HUDEP-2 (cell line): ENCODE results near the gene ABTB2.

Experiments used
- DNase-seq, 76 experiments: peaks; one replicate each; lab custom pipeline; 2025; ENCODE audit not compliant: unreplicated experiment in 76 of 76; lab: John Stamatoyannopoulos, UW

ABTB2 gene

DNA sequence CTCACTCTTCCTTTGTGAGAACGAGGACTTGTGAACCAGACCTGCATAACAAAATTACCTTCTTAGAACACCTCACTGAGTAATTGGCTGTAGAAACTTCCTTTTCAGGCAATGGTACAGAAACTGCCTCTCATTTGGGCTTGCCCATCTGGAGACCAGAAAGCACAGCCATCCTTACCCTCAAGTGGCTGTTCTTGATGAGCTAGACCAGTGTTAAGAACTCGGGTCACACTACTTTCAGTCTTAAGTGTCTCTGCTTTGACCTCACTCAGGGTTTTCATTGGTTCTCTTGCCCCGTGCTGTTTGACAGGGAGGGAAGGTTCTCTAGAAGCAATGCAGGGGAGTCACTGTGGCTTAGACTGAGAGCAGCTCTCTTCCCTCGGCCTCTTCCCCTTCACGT lies 223.0 kb downstream of the ABTB2 start:
- DNase-seq, result no peak

GRCh38 chr11:34132261-34132965 lies 225.4 kb downstream of the ABTB2 start:
- DNase-seq, result no peak

- DNase-seq, result no peak
Observed at GRCh38 chr11:34128824-34129223, 229.0 kb downstream of the ABTB2 start.

GRCh38 chr11:34126959-34127848 lies 230.6 kb downstream of the ABTB2 start:
- no peak for DNase-seq

- no peak for DNase-seq
Observed at GRCh38 chr11:34124885-34125668, 232.7 kb downstream of the ABTB2 start.

DNA sequence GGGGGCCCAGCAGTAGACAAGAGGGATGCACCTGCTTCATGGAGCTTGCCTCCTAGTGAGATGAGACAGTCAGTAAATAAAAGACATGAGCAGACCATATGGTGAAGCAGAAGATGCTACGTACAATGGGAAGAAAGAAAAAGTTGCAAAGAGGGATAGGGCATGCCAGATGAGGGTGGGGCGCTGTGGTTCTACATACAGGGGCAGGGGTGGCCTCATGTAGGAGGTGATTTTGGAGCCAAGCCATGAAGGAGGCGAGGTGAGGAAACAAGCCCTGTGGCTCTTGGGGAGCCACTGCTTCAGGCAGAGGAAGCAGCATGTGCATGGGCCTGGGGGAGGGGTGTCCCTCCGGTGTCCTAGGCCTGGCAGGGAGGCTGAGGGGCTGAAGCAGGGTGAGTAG lies 237.2 kb downstream of the ABTB2 start:
- DNase-seq, result peak in 5 of 76 experiments; percentile 8 to 26 (median 9)

DNA sequence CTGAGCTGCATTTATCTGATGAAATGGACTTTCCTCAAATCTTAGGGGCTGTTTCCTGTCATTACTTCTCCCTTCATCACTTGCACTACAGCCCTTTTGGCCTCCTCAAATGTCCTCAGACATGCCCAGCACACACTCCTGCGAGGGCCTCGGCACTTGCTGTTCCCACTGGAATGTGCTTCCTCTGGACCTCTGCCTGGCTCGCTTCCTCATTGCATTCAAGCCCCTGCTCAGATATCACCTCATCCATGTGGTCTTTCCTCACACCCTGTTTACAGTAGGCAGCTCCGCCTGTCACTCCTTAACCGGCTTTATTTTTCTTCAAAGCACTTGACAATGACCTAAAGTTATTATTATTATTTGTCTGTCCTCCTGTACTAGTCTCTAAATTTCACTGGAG lies 243.3 kb downstream of the ABTB2 start:
- DNase-seq, result no peak

DNA sequence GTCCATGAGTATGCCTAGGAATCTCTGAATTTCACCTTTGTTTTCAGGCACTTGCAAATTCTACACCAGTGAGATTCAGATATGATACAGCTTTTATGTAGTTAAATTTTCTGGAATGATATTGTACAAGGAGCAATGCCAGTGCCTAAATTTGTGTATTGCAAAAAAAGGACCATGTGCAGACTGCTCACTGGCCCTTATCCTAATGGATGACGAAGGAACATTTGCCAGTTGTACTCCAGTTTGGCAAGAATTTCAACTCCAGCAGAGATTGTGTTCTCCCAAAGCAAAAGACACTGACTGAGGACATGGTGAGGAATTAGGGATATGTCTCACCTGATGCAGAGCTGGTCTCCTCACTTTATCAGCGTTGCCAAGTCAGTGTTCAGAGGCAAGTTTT lies 243.8 kb downstream of the ABTB2 start:
- DNase-seq, result no peak

DNA sequence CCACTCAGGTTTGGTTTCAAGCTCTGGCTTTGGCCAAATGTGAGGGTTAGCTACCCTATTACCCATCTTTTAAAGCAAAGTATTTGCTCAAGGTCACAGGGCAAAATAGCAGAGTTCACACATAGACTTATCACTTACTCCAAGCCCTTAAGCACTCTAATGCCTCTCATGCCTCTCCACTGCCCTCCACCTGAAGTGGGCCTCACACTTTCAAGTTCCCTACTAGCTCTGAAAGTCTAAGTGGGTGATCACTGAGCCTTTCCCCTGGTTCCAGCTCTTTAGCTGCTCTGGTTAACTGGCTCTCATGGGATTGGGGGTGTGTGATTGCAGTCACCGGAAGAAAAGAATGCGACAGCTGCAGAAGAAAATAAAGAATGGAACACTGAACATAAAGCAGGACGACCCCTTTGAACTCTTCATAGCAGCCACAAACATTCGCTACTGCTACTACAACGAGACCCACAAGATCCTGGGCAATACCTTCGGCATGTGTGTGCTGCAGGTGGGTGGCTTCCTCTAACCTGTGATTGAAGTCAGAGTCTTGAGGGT lies 246.0 kb downstream of the ABTB2 start:
- no peak for DNase-seq

GRCh38 chr11:34105957-34106504 lies 251.8 kb downstream of the ABTB2 start:
- peak in 29 of 76 experiments; percentile 3 to 62 (median 40) for DNase-seq

DNA sequence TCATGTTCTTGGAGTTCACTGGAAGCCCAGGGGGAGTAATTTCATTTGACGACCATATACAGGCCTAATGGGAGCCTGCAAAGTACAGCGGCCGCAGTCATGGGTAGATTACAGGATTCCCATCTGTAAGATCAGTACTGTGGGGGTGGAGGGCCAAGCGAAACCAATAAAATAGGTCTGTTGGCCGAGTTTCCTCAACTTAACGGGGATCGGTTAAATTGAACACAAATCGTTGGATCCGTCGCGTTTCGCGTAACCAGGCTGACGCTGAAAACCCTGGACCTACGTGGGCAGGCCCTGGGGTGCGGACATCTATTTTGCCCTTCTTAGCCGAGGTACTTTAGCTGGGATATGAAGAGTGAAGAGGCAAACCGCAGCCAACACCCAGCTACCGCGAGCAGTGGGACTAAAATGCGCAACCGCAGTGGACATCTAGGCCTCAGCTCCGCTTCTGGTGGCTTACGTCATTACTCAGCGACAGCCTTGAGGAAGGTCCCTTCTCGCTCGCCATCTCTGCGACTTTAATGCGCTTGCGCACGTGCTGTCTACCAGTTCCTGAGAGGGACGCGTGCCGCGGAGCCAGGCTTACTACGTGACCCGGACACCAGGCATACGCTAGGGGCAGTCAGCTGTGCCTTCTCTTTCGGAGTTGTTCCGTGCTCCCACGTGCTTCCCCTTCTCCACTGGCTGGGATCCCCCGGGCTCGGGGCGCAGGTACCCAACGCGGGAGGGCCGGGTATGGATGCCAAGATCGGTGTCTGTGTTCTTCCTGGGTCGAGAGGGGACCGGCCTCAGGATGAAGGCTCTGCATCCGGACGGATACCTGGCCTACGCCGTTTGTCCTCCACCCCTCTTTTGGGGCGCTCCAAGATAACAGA lies 252.5 kb downstream of the ABTB2 start, which contains the start of gene NAT10:
NAT10 (plus strand) TSS at position 551 of the 878 bp plus-strand sequence. CDS start 2,597 bp downstream, outside the sequence.
- DNase-seq, result peak; percentile 64 to 98 (median 94)

GRCh38 chr11:34104680-34105078 lies 253.1 kb downstream of the ABTB2 start:
- peak in 3 of 76 experiments; percentile 23 to 39 (median 39) for DNase-seq
